ENCODE results near the gene GDF9. TPM values are rescaled to one million over a fixed set of nuclear protein-coding genes. Genes with fewer than 3 reads are reported as not detected.
A peak's percentile ranks its signal among the peaks of the same experiment; 100 is the strongest.

The GDF9 gene
- total RNA-seq, 3 donors from 2014 or later = 0.33 to 0.64 (median 0.44) TPM

DNA sequence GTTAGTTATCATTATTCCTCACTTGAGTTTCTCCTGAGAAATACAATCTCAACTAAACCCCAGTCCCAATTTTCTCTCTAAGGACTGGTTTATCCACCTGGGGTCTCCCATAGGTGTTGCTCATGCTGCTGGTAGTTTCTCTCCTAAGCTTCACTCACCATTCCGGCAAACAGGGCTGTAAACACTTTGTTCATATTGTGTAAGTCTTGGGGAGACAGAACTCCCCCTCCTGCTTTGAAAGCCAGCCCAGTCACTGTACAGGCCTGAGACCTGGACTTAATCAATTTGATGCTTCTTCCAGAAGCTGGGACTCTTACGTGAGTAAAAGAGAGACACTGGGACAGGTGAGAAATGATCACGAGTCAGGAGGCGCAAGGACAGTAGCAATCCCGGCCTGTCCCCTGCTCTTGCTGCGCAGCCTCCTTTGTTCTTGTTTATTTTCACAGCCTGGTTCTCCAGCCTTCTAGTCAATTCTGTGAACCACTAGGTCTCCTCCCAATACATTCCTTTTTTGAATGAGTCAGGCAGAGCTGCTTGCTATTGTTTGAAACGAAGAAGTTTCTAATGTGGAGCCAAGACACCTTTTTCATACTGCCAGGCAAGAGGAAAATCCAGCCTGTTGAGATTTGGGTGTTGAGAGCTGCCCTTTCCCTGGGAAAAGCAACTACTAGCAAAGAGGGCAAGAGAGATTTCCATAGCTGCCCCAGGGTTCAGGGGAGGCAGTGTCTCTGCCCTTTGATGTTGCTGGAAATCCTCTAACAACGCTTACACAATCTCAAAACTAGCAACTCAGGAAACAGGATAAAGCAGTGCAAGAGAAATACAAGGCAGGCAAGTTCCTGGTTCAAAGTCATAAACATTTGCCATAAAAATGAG is 26.6 kb downstream of the GDF9 start:
- H3K4me3 ChIP-seq = no peak overlapping the region

DNA sequence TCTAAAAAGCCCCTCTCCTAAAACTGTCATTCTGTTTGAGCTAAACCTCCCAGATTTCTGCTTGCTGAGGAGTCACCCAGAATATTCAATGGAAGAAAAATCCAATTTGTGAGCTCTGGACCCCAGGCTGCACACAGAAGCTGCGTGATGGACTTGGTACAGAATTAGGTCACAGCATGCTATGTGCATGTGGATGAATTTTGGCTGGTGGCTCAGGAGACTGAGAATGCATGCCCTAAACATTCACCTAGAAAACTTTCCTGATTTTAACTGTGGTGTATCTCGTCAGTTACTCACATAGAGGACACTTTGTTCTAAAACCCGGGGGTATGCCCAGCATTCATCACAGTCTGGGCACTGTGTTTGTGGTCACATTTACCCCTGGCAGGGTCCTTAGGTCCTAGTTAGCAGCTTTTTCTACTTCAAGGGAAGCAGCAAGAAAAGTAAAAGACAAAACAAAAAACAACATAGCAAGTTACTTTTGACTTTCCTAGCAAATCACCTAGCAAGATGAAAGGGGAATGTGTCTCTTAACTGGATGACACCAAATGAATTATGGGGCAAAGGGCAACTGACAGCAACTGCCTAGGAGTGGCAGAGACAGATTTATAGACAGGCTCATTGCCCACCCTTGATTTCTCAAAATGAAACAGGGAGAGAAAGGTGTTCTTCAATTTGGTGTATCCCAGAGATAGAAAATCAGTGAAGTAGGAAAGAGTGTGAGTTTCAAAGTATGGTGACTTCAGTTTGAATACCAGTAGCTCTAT is 27.6 kb downstream of the GDF9 start:
- TF ChIP-seq POLR2AphosphoS5 (IDR thresholded peaks at IDR 0.05) = no peak
- TF ChIP-seq, protein P1, sequence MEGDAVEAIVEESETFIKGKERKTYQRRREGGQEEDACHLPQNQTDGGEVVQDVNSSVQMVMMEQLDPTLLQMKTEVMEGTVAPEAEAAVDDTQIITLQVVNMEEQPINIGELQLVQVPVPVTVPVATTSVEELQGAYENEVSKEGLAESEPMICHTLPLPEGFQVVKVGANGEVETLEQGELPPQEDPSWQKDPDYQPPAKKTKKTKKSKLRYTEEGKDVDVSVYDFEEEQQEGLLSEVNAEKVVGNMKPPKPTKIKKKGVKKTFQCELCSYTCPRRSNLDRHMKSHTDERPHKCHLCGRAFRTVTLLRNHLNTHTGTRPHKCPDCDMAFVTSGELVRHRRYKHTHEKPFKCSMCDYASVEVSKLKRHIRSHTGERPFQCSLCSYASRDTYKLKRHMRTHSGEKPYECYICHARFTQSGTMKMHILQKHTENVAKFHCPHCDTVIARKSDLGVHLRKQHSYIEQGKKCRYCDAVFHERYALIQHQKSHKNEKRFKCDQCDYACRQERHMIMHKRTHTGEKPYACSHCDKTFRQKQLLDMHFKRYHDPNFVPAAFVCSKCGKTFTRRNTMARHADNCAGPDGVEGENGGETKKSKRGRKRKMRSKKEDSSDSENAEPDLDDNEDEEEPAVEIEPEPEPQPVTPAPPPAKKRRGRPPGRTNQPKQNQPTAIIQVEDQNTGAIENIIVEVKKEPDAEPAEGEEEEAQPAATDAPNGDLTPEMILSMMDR (IDR thresholded peaks at IDR 0.05) = no peak
- no peak for TF ChIP-seq POLR2A (IDR thresholded peaks at IDR 0.05)
- Histone ChIP-seq H3K9me3 (no peaks in the 10 kb centered on the region), H3K27ac (peak overlapping the region; percentile 78 to 88), H3K4me1 (no peaks in the 10 kb centered on the region), H3K36me3 (no peaks in the 10 kb centered on the region), H3K4me3 (no peak overlapping the region), H3K27me3 (no peaks in the 10 kb centered on the region)
- intact Hi-C loops (cut with DNase I; ENCODE audit: low total_unique reads) = no loop called here
- no peak for DNase-seq (ENCODE audit: low spot score in 2 of 2)

More for the DNA sequence above, 26.6 kb downstream of the GDF9 start:
- no peaks in the 10 kb centered on the region for H3K9me3 ChIP-seq
- TF ChIP-seq POLR2AphosphoS5 (IDR thresholded peaks at IDR 0.05) (no peak), POLR2A (IDR thresholded peaks at IDR 0.05) (no peak)
- TF ChIP-seq, protein P1 (IDR thresholded peaks at IDR 0.05) = no peak
- intact Hi-C loops (cut with DNase I; ENCODE audit: low total_unique reads) = no loop called here
- no peaks in the 10 kb centered on the region for H3K36me3 ChIP-seq
- no peaks in the 10 kb centered on the region for H3K27me3 ChIP-seq
- peak overlapping the region; percentile 78 to 88 for H3K27ac ChIP-seq
- no peaks in the 10 kb centered on the region for H3K4me1 ChIP-seq
- DNase-seq (ENCODE audit: low spot score in 2 of 2) = no peak

DNA sequence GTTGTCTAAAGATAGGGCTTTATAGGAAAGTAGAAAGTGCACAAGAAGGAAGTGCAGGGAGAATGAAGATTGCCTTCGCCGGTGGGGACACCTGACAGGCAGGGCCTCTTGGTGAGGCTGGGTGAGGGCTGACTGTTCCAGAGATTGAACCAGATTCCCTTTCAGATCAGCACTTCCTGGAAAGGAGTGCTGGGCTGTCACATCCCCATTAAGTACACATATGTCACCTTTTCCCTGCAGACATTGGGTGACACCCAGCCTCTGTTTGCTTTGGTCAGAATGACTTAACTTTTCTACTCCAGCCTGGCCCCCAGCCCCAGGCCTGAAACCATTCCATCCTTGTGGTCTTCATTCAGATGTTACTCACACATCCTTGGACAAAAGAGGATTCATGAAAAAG is 28.4 kb downstream of the GDF9 start:
- Histone ChIP-seq H3K27me3 (no peaks in the 10 kb centered on the region), H3K9me3 (no peaks in the 10 kb centered on the region), H3K36me3 (no peaks in the 10 kb centered on the region), H3K4me3 (no peak overlapping the region), H3K4me1 (no peaks in the 10 kb centered on the region), H3K27ac (peak overlapping the region; percentile 34 to 88)
- intact Hi-C loops (cut with DNase I; ENCODE audit: low total_unique reads) = no loop called here
- no peak for DNase-seq (ENCODE audit: low spot score in 2 of 2)
- TF ChIP-seq POLR2A (IDR thresholded peaks at IDR 0.05) (no peak), POLR2AphosphoS5 (IDR thresholded peaks at IDR 0.05) (no peak)
- TF ChIP-seq, protein P1 (IDR thresholded peaks at IDR 0.05) = no peak

DNA sequence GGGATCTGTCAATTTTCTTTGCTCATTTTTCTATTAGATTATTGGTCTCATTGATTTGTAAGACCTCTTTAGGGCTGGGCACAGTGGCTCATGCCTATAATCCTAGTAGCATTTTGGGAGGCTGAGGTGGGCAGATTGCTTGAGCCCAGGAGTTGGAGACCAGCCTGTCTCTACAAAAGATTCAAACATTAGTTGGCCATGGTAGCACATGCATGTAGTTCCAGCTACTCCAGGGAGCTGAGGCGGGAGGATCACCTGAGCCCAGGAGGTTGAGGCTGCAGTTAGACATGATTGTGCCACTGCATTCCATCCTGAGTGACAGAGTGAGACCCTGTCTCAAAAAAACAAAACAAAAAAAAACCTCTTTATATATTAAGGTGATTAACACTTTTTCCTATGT is 29.4 kb downstream of the GDF9 start:
- Histone ChIP-seq H3K27me3 (no peaks in the 10 kb centered on the region), H3K4me1 (no peaks in the 10 kb centered on the region), H3K27ac (no peak overlapping the region), H3K9me3 (no peaks in the 10 kb centered on the region), H3K36me3 (no peaks in the 10 kb centered on the region), H3K4me3 (no peak overlapping the region)
- intact Hi-C loops (cut with DNase I; ENCODE audit: low total_unique reads) = no loop called here
- no peak for TF ChIP-seq POLR2AphosphoS5 (IDR thresholded peaks at IDR 0.05)
- TF ChIP-seq, protein P1 (IDR thresholded peaks at IDR 0.05) = no peak
- TF ChIP-seq POLR2A (IDR thresholded peaks at IDR 0.05) = no peak
- no peak for DNase-seq (ENCODE audit: low spot score in 2 of 2)

DNA sequence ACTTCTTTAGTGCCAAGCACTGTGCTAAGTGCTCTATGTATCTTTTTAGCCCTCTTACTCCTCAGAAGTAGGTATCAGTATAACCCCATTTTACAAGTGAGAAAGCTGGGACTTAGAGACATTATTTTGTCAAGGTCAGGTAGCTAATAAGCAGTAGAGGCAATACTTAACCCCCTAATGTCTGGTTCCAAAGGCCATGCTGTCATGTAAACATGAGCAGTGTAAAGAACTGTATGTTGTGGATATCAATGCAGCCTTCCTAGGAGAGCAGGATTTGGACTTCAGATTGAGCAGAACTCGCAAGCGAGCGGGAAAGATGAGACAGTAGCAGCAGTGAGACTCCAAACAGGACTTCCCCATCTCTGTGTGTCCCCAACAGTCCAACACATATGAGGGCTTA is 32.2 kb downstream of the GDF9 start:
- Histone ChIP-seq H3K27ac (no peak overlapping the region), H3K4me3 (no peak overlapping the region), H3K36me3 (no peaks in the 10 kb centered on the region), H3K27me3 (no peaks in the 10 kb centered on the region), H3K4me1 (no peaks in the 10 kb centered on the region), H3K9me3 (no peaks in the 10 kb centered on the region)
- TF ChIP-seq POLR2AphosphoS5 (IDR thresholded peaks at IDR 0.05) = no peak
- TF ChIP-seq, protein P1 (IDR thresholded peaks at IDR 0.05) = no peak
- no peak for TF ChIP-seq POLR2A (IDR thresholded peaks at IDR 0.05)
- DNase-seq (ENCODE audit: low spot score in 2 of 2) = no peak
- intact Hi-C loops (cut with DNase I; ENCODE audit: low total_unique reads) = no loop called here

All from breast epithelium (tissue), 4 donors.